RWPE2 (cell line): ENCODE results near the gene TRMU.
A peak's percentile ranks its signal among the peaks of the same experiment; 100 is the strongest.

Experiments
- ATAC-seq: fragments of 200-7000 bp; cut with Tn5 transposase; 3 replicates; pipeline ENCODE4 v1.9.1; 2021; ENCODE audit warnings: low read depth
- DNase-seq: peaks from one replicate; pipeline ENCODE4 v3.0.0-alpha.2; 2020; ENCODE audit warnings: low spot score
- H3K27ac ChIP-seq: fragments of 450-650 bp; 2 replicates; pipeline ENCODE4 v1.5.1; 2017; ENCODE audit warnings: mild to moderate bottlenecking; ENCODE audit not compliant: poor library complexity, severe bottlenecking
- H3K27me3 ChIP-seq: fragments of 250-450 bp; sonication (Bioruptor Pico); 2 replicates; pipeline ENCODE4 v1.5.1; 2021; ENCODE audit warnings: mild to moderate bottlenecking, moderate library complexity; ENCODE audit not compliant: insufficient read depth, poor library complexity, severe bottlenecking
- H3K36me3 ChIP-seq: fragments of 250-450 bp; sonication (Bioruptor Pico); 2 replicates; pipeline ENCODE4 v1.5.1; 2020; ENCODE audit warnings: low read depth, mild to moderate bottlenecking, moderate library complexity
- H3K4me1 ChIP-seq: fragments of 250-450 bp; sonication (Bioruptor Pico); 2 replicates; pipeline ENCODE4 v1.5.1; 2021; ENCODE audit warnings: mild to moderate bottlenecking, moderate library complexity; ENCODE audit not compliant: insufficient read depth, poor library complexity, severe bottlenecking
- H3K4me3 ChIP-seq: fragments of 250-450 bp; sonication (Bioruptor Pico); 2 replicates; pipeline ENCODE4 v1.5.1; 2021; ENCODE audit warnings: mild to moderate bottlenecking, moderate library complexity; ENCODE audit not compliant: severe bottlenecking
- H3K9me3 ChIP-seq: fragments of 250-450 bp; sonication (Bioruptor Pico); 2 replicates; pipeline ENCODE4 v1.5.1; 2021; ENCODE audit warnings: mild to moderate bottlenecking, moderate library complexity; ENCODE audit not compliant: severe bottlenecking
- TF ChIP-seq, protein P1 (sequence below): fragments of 450-650 bp; IDR thresholded peaks from one replicate; pipeline ENCODE4 v1.5.1; 2017; ENCODE audit warnings: mild to moderate bottlenecking, moderate library complexity; ENCODE audit not compliant: poor library complexity, severe bottlenecking

Gene TRMU

DNA sequence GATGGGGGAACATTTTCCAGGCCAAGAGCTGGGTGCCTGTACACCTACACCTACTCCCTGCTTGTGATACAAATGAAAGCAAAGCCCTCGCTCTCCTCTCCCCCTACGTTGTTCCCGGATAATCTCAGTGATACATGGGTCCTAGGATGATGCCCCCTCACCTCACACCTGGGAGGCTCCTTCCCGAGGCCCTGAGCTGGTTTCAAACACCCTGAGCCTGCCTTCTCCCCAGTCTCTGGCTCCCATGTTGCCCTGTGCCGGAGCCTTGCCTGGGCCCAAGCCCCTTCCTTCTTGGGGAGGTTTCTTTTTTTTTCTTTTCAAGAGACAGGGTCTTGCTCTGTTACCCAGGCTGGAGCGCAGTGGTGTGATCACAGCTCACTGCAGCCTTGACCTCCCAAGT lies 23.3 kb downstream of the TRMU start:
- ATAC-seq (no peak), DNase-seq (no peak)
- Histone ChIP-seq H3K36me3 (peaks cover 57% of the 10 kb centered on the region), H3K4me3 (no peak overlapping the region), H3K27me3 (no peaks in the 10 kb centered on the region), H3K4me1 (peaks cover 8% of the 10 kb centered on the region), H3K27ac (no peak overlapping the region), H3K9me3 (no peaks in the 10 kb centered on the region)
- TF ChIP-seq, protein P1, sequence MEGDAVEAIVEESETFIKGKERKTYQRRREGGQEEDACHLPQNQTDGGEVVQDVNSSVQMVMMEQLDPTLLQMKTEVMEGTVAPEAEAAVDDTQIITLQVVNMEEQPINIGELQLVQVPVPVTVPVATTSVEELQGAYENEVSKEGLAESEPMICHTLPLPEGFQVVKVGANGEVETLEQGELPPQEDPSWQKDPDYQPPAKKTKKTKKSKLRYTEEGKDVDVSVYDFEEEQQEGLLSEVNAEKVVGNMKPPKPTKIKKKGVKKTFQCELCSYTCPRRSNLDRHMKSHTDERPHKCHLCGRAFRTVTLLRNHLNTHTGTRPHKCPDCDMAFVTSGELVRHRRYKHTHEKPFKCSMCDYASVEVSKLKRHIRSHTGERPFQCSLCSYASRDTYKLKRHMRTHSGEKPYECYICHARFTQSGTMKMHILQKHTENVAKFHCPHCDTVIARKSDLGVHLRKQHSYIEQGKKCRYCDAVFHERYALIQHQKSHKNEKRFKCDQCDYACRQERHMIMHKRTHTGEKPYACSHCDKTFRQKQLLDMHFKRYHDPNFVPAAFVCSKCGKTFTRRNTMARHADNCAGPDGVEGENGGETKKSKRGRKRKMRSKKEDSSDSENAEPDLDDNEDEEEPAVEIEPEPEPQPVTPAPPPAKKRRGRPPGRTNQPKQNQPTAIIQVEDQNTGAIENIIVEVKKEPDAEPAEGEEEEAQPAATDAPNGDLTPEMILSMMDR: no peak

DNA sequence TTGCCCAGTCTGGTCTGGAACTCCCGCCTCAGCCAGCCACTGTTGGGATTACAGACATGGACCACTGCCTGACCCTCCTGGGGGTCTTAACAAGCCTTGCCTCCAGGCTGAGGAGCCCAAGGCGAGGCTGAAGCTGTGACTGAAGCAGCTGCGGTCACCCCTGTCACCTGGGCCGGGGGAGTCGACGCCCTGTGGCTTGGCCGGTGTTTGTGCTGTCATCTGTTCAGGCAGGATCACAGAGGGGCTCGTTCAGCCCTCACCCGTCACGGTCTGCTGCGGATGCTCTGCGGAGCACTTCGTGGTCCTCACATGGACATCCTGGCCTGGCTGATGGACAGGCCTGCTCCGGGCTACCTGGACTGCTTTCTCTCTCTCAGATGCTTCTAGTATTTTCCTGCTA lies 23.8 kb downstream of the TRMU start:
- ATAC-seq (no peak), DNase-seq (peak; percentile 60)
- Histone ChIP-seq H3K4me1 (peaks cover 8% of the 10 kb centered on the region), H3K27ac (no peak overlapping the region), H3K4me3 (no peak overlapping the region), H3K36me3 (peaks cover 57% of the 10 kb centered on the region), H3K27me3 (no peaks in the 10 kb centered on the region), H3K9me3 (no peaks in the 10 kb centered on the region)
- TF ChIP-seq, protein P1: no peak

DNA sequence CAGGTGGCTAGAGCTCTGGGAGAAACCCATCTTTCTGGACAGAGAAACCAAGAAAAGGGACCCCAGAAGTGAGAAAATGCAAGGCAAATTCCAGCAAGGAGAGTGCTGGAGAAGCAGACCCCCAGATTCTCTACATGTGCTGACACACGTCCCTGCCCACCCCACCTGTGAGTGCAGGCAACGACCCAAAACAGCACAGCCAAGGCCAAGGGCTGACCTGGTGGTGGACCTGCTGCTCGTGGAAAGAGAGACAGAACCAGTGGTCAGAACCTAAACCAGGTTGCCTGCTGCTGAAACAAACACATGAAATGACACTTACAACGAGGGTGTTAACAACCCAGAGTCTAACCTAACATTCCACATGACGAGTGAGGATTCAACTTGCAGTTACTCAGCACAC lies 24.6 kb downstream of the TRMU start:
- Histone ChIP-seq H3K4me1 (peaks cover 7% of the 10 kb centered on the region), H3K9me3 (no peaks in the 10 kb centered on the region), H3K36me3 (peaks cover 61% of the 10 kb centered on the region), H3K27ac (no peak overlapping the region), H3K4me3 (no peak overlapping the region), H3K27me3 (no peaks in the 10 kb centered on the region)
- ATAC-seq (no peak), DNase-seq (no peak)
- TF ChIP-seq, protein P1: no peak

DNA sequence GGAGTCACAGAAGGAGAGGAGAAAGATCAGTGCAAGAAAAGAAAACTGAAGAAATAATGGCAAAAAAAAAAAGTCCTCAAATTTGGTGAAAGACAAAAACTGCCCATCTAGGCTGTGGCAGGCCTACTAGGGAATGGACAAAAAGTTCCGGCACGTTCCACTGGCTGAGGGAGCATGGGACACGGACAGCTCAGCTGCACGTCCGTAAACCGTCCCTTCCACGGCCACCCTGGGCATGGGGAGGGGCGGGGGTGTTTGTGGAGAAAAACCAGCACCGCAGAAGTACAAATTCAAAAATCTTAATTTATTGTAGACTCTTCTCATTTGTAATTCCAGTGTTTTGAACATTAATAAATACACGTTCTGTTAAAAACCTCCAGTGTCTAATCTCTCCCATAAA lies 25.4 kb downstream of the TRMU start:
- TF ChIP-seq, protein P1: no peak
- DNase-seq: no peak
- H3K9me3 ChIP-seq: no peaks in the 10 kb centered on the region
- no peak overlapping the region for H3K4me3 ChIP-seq
- no peak for ATAC-seq
- no peaks in the 10 kb centered on the region for H3K27me3 ChIP-seq
- H3K36me3 ChIP-seq: peaks cover 57% of the 10 kb centered on the region
- no peak overlapping the region for H3K27ac ChIP-seq
- no peaks in the 10 kb centered on the region for H3K4me1 ChIP-seq

DNA sequence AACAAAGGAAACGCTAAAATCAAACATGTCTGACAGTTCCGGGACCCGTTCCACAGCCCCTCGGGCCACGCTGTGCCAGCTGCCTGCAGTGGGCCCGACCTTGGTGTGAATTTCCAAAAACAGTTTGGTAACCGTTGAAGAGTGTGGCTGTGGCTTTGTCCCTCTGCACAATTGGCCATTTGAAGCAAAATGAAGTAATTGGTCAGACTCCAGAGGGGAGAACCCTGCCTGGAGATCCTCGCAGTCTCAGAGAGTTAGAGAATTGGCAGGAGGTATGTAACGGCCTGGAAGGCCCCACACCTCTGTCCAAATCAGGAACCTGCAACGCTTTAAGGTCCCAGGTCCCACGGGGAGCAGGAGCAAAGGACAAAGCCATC lies 26.3 kb downstream of the TRMU start:
- ATAC-seq (no peak), DNase-seq (no peak)
- Histone ChIP-seq H3K36me3 (peaks cover 57% of the 10 kb centered on the region), H3K9me3 (no peaks in the 10 kb centered on the region), H3K4me3 (no peak overlapping the region), H3K27ac (no peak overlapping the region), H3K27me3 (no peaks in the 10 kb centered on the region), H3K4me1 (no peaks in the 10 kb centered on the region)
- TF ChIP-seq, protein P1: no peak
